Ishikawa (cell line): ENCODE results near the gene CAGE1.

Source experiments
- CREB1 ChIP-seq: IDR thresholded peaks from 2 replicates; pipeline ENCODE4 v1.6.1; 2012; ENCODE audit warnings: low read depth
- EGR1 ChIP-seq: IDR thresholded peaks from 2 replicates; pipeline ENCODE4 v1.6.1; 2012
- EP300 ChIP-seq: IDR thresholded peaks from 2 replicates; pipeline ENCODE4 v1.6.1; 2012; ENCODE audit warnings: borderline replicate concordance
- FOXM1 ChIP-seq: IDR thresholded peaks from 2 replicates; pipeline ENCODE4 v1.6.1; 2012; ENCODE audit warnings: low read depth, borderline replicate concordance
- MAX ChIP-seq: IDR thresholded peaks from 2 replicates; pipeline ENCODE4 v1.6.1; 2012
- RAD21 ChIP-seq: IDR thresholded peaks from 2 replicates; pipeline ENCODE4 v1.6.1; 2012; ENCODE audit warnings: low read depth
- REST ChIP-seq: IDR thresholded peaks from 2 replicates; pipeline ENCODE4 v1.6.1; 2012; ENCODE audit warnings: low read depth, mild to moderate bottlenecking
- TAF1 ChIP-seq: IDR thresholded peaks from 2 replicates; pipeline ENCODE4 v1.6.1; 2012; ENCODE audit warnings: low read depth, mild to moderate bottlenecking
- TCF12 ChIP-seq: IDR thresholded peaks from 2 replicates; pipeline ENCODE4 v1.6.1; 2012; ENCODE audit warnings: low read depth
- ZBTB7A ChIP-seq: IDR thresholded peaks from 2 replicates; pipeline ENCODE4 v1.6.1; 2012; ENCODE audit warnings: low read depth

GRCh38 chr6:7390226-7390878, 810 bp upstream of the CAGE1 start:
- no peak for TF ChIP-seq REST
- no peak for TF ChIP-seq CREB1
- TF ChIP-seq FOXM1, result no peak
- no peak for TF ChIP-seq EP300
- TF ChIP-seq RAD21, result peak; percentile 8; the same call in 1 of the 2 replicates
- no peak for TF ChIP-seq TCF12
- TF ChIP-seq EGR1, result no peak
- no peak for TF ChIP-seq MAX
- TF ChIP-seq TAF1, result no peak
- TF ChIP-seq ZBTB7A, result no peak
